ENCODE results near the gene NKIRAS1.
A peak's percentile ranks its signal among the peaks of the same experiment; 100 is the strongest.

- TF ChIP-seq POLR2AphosphoS5 (IDR thresholded peaks at IDR 0.05; ENCODE audit: low read depth, low read length) (peak; percentile 46), CTCF (IDR thresholded peaks at IDR 0.05 in 2 of 3, conservative IDR thresholded peaks at IDR 0.05 in 1 of 3; ENCODE audit: borderline replicate concordance in 1 of 3, insufficient read depth in 1 of 3, low read depth in 2 of 3, low read length in 2 of 3) (no peak), POLR2A (IDR thresholded peaks at IDR 0.05; ENCODE audit: borderline replicate concordance, extremely low read depth, insufficient read depth, insufficient read length) (no peak), EZH2phosphoT487 (IDR thresholded peaks at IDR 0.05; ENCODE audit: borderline replicate concordance) (no peak), JUND (IDR thresholded peaks at IDR 0.05) (peak; percentile 16; the same call in 1 of the 2 replicates), EZH2 (IDR thresholded peaks at IDR 0.05) (no peak), REST (IDR thresholded peaks at IDR 0.05; ENCODE audit: low read depth) (no peak), MAX (IDR thresholded peaks at IDR 0.05) (no peak), FOSL1 (IDR thresholded peaks at IDR 0.05; ENCODE audit: low read depth) (no peak)
These were observed 3.4 kb upstream of the NKIRAS1 start for GRCh38 chr3:23920151-23920655.

Measured in HCT116 (cell line).